Activated CD8-positive, alpha-beta memory T cell treated with anti-CD3 and anti-CD28 coated beads for 24 hours (primary cell): ENCODE measurements around the gene AURKAIP1.
"Not testable (repeated sequence)": the region's sequence is repeated elsewhere in the genome, so short reads cannot be mapped to it uniquely, and the experiment has no call there.

Source experiments
- DNase-seq: peaks from one replicate; pipeline ENCODE4 v3.0.0-alpha.2; 2020

AURKAIP1 gene

GRCh38 chr1:1385339-1385738 is 10.3 kb upstream of the AURKAIP1 start:
- DNase-seq, result not testable (repeated sequence)

GRCh38 chr1:1381294-1381693 is 6.3 kb upstream of the AURKAIP1 start:
- DNase-seq, result no peak

GRCh38 chr1:1380860-1381259 is 5.9 kb upstream of the AURKAIP1 start:
- DNase-seq, result no peak

- no peak for DNase-seq
Measured at GRCh38 chr1:1377540-1378205, 2.7 kb upstream of the AURKAIP1 start.

GRCh38 chr1:1376551-1377226 is 1.7 kb upstream of the AURKAIP1 start:
- DNase-seq, result no peak

- DNase-seq, result no peak
Measured at GRCh38 chr1:1374589-1374928, 448 bp downstream of the AURKAIP1 start.

GRCh38 chr1:1373815-1374588 is 1.0 kb downstream of the AURKAIP1 start:
- no peak for DNase-seq

GRCh38 chr1:1373051-1373814 is 1.8 kb downstream of the AURKAIP1 start:
- DNase-seq, result no peak

- DNase-seq, result peak; percentile 94
Measured at GRCh38 chr1:1371746-1372711, 3.0 kb downstream of the AURKAIP1 start.

- DNase-seq, result no peak
Measured at GRCh38 chr1:1371364-1371745, 3.7 kb downstream of the AURKAIP1 start.

- no peak for DNase-seq
Measured at GRCh38 chr1:1370771-1371300, 4.2 kb downstream of the AURKAIP1 start.

GRCh38 chr1:1370094-1370493 is 4.9 kb downstream of the AURKAIP1 start:
- DNase-seq, result not testable (repeated sequence)

GRCh38 chr1:1367315-1367714 is 7.7 kb downstream of the AURKAIP1 start:
- no peak for DNase-seq

GRCh38 chr1:1366699-1367066 is 8.3 kb downstream of the AURKAIP1 start:
- DNase-seq, result no peak

GRCh38 chr1:1365875-1366698 is 8.9 kb downstream of the AURKAIP1 start:
- no peak for DNase-seq

GRCh38 chr1:1364266-1364665 is 10.7 kb downstream of the AURKAIP1 start:
- DNase-seq, result no peak

- no peak for DNase-seq
Measured at GRCh38 chr1:1361982-1362423, 13.0 kb downstream of the AURKAIP1 start.

- DNase-seq, result no peak
Measured at GRCh38 chr1:1361233-1361981, 13.6 kb downstream of the AURKAIP1 start.

GRCh38 chr1:1360506-1361169 is 14.4 kb downstream of the AURKAIP1 start:
- DNase-seq, result no peak
